ENCODE data around the gene SRRT.
"Not testable (repeated sequence)": the region's sequence is repeated elsewhere in the genome, so short reads cannot be mapped to it uniquely, and the experiment has no call there.

SRRT gene

DNA sequence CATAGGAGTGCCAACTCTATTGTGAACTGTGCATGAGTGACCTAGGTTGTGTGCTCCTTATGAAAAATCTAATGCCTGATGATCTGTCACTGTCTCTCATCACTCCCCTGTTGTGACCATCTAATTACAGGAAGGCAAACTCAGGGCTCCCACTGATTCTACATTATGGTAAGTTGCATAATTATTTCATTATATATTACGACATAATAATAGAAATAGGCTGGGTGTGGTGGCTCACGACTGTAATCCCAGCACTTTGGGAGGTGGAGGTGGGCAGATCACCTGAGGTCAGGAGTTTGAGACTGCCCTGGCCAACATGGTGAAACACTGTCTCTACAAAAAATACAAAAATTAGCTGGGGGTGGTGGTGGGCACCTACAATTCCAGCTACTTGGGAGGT, 60.5 kb downstream of the SRRT start:
- DNase-seq (ENCODE audit: low spot score) = not testable (repeated sequence)

- DNase-seq (ENCODE audit: low spot score) = not testable (repeated sequence)
Observed at GRCh38 chr7:100936167-100936566, 61.3 kb downstream of the SRRT start.

Data from HuH-7 (cell line).